DOHH2 (cell line): Measurements from ENCODE around the gene SLC6A19.

Source experiments
- H3F3A ChIP-seq: fragments of 200-600 bp; sonication (generic), shearing (Covaris generic); 2 replicates; pipeline ENCODE4 v1.6.0; 2016; ENCODE audit warnings: antibody characterized with exemption, mild to moderate bottlenecking; ENCODE audit not compliant: control insufficient read depth, insufficient read depth
- H3K27ac ChIP-seq: fragments of 200-600 bp; sonication (generic); 2 replicates; pipeline ENCODE4 v1.5.1; 2014; ENCODE audit warnings: low read depth, mild to moderate bottlenecking, low read length, moderate library complexity
- H3K27me3 ChIP-seq: fragments of 200-600 bp; sonication (generic); 2 replicates; pipeline ENCODE4 v1.6.1; 2014; ENCODE audit warnings: mild to moderate bottlenecking, low read length, mixed read lengths; ENCODE audit not compliant: control insufficient read depth
- H3K36me3 ChIP-seq: fragments of 200-600 bp; sonication (generic); 2 replicates; pipeline ENCODE4 v1.6.1; 2014; ENCODE audit warnings: mild to moderate bottlenecking, low read length, moderate library complexity, mixed read lengths; ENCODE audit not compliant: control insufficient read depth
- H3K4me1 ChIP-seq: fragments of 200-600 bp; sonication (generic); 2 replicates; pipeline ENCODE4 v1.6.1; 2014; ENCODE audit warnings: mild to moderate bottlenecking, low read length, mixed read lengths; ENCODE audit not compliant: control insufficient read depth
- H3K4me2 ChIP-seq: fragments of 200-600 bp; sonication (generic); 2 replicates; pipeline ENCODE4 v1.6.0; 2014; ENCODE audit warnings: mild to moderate bottlenecking, low read length, moderate library complexity
- H3K4me3 ChIP-seq: fragments of 200-600 bp; sonication (generic); 2 replicates; pipeline ENCODE4 v1.5.1; 2014; ENCODE audit warnings: mild to moderate bottlenecking, low read length, mixed read lengths
- H3K79me2 ChIP-seq: fragments of 200-600 bp; sonication (generic); 2 replicates; pipeline ENCODE4 v1.6.1; 2014; ENCODE audit warnings: mild to moderate bottlenecking, low read length, mixed read lengths; ENCODE audit not compliant: control insufficient read depth
- H3K9me2 ChIP-seq: fragments of 200-600 bp; sonication (generic); replicated peaks from 2 replicates; pipeline ENCODE4 v1.6.1; 2014; ENCODE audit warnings: mild to moderate bottlenecking, low read length, mixed read lengths; ENCODE audit not compliant: control insufficient read depth
- H3K9me3 ChIP-seq: fragments of 200-600 bp; sonication (generic); 2 replicates; pipeline ENCODE4 v1.6.1; 2014; ENCODE audit warnings: antibody characterized with exemption, low read length, mixed read lengths; ENCODE audit not compliant: control insufficient read depth, insufficient read depth
- H4K20me1 ChIP-seq: fragments of 200-600 bp; sonication (generic); 2 replicates; pipeline ENCODE4 v1.6.0; 2014; ENCODE audit warnings: low read depth, mild to moderate bottlenecking, antibody characterized with exemption, low read length, moderate library complexity; ENCODE audit not compliant: control insufficient read depth, insufficient read depth
- EZH2phosphoT487 ChIP-seq: fragments of 200-600 bp; sonication (generic); IDR thresholded peaks from 2 replicates; pipeline ENCODE4 v1.6.1; 2017; ENCODE audit warnings: borderline replicate concordance, mild to moderate bottlenecking, antibody characterized with exemption, low read length, moderate library complexity, mixed read lengths
- TF ChIP-seq, protein P1 (sequence below): fragments of 200-600 bp; sonication (generic); IDR thresholded peaks from one replicate; pipeline ENCODE4 v1.5.1; 2014; ENCODE audit warnings: antibody characterized with exemption, mild to moderate bottlenecking, low read depth, low read length; ENCODE audit not compliant: poor library complexity, severe bottlenecking

The SLC6A19 gene

DNA sequence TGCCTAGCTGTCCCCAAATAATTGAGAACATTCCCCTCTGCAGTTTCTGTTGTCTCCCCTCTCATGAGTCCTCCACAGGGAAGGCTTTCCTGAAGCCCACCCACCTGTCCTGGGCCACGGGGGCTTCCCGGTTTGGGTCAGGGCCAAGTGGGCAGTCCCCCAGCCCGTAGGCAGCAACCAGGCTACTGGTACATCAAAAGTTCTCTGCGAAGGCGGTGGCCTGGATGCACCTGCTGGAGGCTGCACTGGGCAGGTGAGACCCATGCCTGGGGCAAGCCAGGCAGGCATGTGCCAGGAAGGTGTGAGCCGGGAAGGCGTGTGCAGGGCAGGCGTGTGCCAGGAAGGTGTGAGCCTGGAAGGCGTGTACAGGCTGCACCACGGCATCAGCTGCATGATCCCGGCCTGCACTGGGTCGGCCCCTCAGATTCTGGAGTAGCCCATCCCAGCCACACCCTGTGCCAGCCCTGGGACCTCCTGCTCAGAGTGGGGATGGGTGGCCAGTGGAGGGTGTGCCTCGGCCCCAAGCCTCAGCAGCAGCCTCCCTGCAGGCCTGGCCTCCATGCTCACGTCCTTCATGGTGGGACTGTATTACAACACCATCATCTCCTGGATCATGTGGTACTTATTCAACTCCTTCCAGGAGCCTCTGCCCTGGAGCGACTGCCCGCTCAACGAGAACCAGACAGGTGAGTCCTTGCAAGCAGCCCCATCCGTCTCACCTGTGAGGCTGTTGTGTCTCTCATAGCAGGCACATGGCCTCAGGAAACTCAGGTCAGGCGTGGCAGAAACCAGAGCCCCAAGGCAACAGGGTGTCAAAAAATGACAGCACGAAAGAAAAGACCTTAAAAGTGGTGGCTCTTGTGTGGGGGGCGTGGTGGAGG is 8.7 kb downstream of the SLC6A19 start:
- H4K20me1 ChIP-seq, result no peaks in the 10 kb centered on the region
- no peaks in the 10 kb centered on the region for H3K9me2 ChIP-seq
- no peak overlapping the region for H3K27ac ChIP-seq
- H3K4me3 ChIP-seq, result no peak overlapping the region
- TF ChIP-seq, protein P1, sequence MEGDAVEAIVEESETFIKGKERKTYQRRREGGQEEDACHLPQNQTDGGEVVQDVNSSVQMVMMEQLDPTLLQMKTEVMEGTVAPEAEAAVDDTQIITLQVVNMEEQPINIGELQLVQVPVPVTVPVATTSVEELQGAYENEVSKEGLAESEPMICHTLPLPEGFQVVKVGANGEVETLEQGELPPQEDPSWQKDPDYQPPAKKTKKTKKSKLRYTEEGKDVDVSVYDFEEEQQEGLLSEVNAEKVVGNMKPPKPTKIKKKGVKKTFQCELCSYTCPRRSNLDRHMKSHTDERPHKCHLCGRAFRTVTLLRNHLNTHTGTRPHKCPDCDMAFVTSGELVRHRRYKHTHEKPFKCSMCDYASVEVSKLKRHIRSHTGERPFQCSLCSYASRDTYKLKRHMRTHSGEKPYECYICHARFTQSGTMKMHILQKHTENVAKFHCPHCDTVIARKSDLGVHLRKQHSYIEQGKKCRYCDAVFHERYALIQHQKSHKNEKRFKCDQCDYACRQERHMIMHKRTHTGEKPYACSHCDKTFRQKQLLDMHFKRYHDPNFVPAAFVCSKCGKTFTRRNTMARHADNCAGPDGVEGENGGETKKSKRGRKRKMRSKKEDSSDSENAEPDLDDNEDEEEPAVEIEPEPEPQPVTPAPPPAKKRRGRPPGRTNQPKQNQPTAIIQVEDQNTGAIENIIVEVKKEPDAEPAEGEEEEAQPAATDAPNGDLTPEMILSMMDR, result no peak
- TF ChIP-seq EZH2phosphoT487, result no peak
- H3K4me2 ChIP-seq, result no peak overlapping the region
- H3K79me2 ChIP-seq, result no peaks in the 10 kb centered on the region
- peaks cover 5% of the 10 kb centered on the region; the same call in 1 of the 2 replicates for H3K9me3 ChIP-seq
- H3K4me1 ChIP-seq, result peaks cover 4% of the 10 kb centered on the region
- H3F3A ChIP-seq, result no peaks in the 10 kb centered on the region
- no peaks in the 10 kb centered on the region for H3K36me3 ChIP-seq
- no peaks in the 10 kb centered on the region for H3K27me3 ChIP-seq

DNA sequence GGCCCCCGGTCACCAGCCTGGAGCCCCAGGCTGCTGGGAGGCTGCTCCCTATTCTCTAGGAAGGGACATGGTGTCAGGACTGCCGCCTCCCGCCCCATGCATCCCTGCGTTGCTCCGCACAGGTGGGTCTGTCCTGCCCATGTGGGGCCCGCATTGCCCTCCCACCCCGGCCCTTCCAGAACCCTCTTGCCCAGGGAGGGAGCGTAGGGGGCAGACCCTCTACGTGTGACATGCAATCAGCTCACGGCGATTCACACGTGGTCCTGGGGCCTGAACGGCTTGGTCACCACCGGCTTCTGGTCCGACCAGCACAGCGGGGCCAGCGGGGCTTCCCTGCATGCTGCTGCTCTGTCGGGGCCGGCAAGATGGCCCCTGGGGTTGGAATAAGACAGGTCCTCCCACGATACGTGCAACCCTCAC is 9.4 kb downstream of the SLC6A19 start:
- no peaks in the 10 kb centered on the region for H3K36me3 ChIP-seq
- peaks cover 9% of the 10 kb centered on the region for H3K4me1 ChIP-seq
- H3K9me2 ChIP-seq, result no peaks in the 10 kb centered on the region
- no peak overlapping the region for H3K4me2 ChIP-seq
- no peaks in the 10 kb centered on the region for H4K20me1 ChIP-seq
- no peaks in the 10 kb centered on the region for H3K27me3 ChIP-seq
- no peaks in the 10 kb centered on the region for H3F3A ChIP-seq
- no peak for TF ChIP-seq EZH2phosphoT487
- TF ChIP-seq, protein P1, result no peak
- peaks cover 9% of the 10 kb centered on the region; the same call in 1 of the 2 replicates for H3K9me3 ChIP-seq
- H3K79me2 ChIP-seq, result no peaks in the 10 kb centered on the region
- no peak overlapping the region for H3K4me3 ChIP-seq
- no peak overlapping the region for H3K27ac ChIP-seq

DNA sequence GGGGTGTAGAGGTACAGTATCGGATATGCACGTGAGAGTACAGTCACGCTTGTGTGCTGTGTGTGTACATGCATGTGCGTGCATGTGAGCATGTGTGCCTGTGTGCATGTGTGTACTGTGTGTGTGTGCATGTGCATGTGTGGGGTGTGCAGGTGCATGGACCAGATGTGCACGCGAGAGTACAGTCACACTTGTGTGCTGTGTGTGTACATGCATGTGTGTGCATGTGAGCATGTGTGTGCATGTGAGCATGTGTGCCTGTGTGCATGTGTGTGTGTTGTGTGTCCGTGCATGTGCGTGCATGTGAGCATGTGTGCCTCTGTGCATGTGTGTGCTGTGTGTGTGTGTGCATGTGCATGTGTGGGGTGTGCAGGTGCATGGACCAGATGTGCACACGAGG is 10.3 kb downstream of the SLC6A19 start:
- Histone ChIP-seq H3K9me3 (peaks cover 10% of the 10 kb centered on the region; the same call in 1 of the 2 replicates), H3K27ac (no peak overlapping the region), H3K4me3 (no peak overlapping the region), H3K27me3 (no peaks in the 10 kb centered on the region), H3K9me2 (no peaks in the 10 kb centered on the region), H4K20me1 (no peaks in the 10 kb centered on the region), H3F3A (no peaks in the 10 kb centered on the region), H3K36me3 (no peaks in the 10 kb centered on the region), H3K4me2 (no peak overlapping the region), H3K4me1 (peaks cover 9% of the 10 kb centered on the region), H3K79me2 (no peaks in the 10 kb centered on the region)
- no peak for TF ChIP-seq EZH2phosphoT487
- TF ChIP-seq, protein P1, result no peak
